Duodenal mucosa (tissue), 2 donors: ENCODE data around the gene PGAP3.
A peak's percentile ranks its signal among the peaks of the same experiment; 100 is the strongest.
"Not testable (repeated sequence)": the region's sequence is repeated elsewhere in the genome, so short reads cannot be mapped to it uniquely, and the experiment has no call there.

Experiments used
- H3K27ac ChIP-seq: one replicate; pipeline ENCODE4 v1.7.0; 2013; ENCODE audit warnings: low read depth, low read length
- H3K27me3 ChIP-seq, 2 donors: one replicate each; pipeline ENCODE4 v1.7.0; 2013; ENCODE audit warnings: low read length in 2 of 2, control low read depth in 1 of 2; ENCODE audit not compliant: insufficient read depth in 2 of 2, control insufficient read depth in 1 of 2
- H3K36me3 ChIP-seq, 2 donors: one replicate each; pipeline ENCODE4 v1.7.0; 2013; ENCODE audit warnings: low read length in 2 of 2, control low read depth in 1 of 2; ENCODE audit not compliant: insufficient read depth in 2 of 2, control insufficient read depth in 1 of 2
- H3K4me1 ChIP-seq, 2 donors: one replicate each; pipeline ENCODE4 v1.7.0; 2013; ENCODE audit warnings: low read length in 2 of 2, control low read depth in 1 of 2; ENCODE audit not compliant: insufficient read depth in 2 of 2, control insufficient read depth in 1 of 2
- H3K4me3 ChIP-seq, 2 donors: one replicate each; pipeline ENCODE4 v1.7.0; 2013; ENCODE audit warnings: low read length in 2 of 2, low read depth in 1 of 2
- H3K9ac ChIP-seq, 2 donors: one replicate each; pipeline ENCODE4 v1.7.0; 2013; ENCODE audit warnings: low read length in 2 of 2, low read depth in 1 of 2
- H3K9me3 ChIP-seq, 2 donors: one replicate each; pipeline ENCODE4 v1.7.0; 2013; ENCODE audit warnings: low read length in 2 of 2, control low read depth in 1 of 2; ENCODE audit not compliant: control insufficient read depth in 1 of 2

PGAP3 gene

GRCh38 chr17:39715375-39716072 is 27.7 kb upstream of the PGAP3 start:
- H3K9ac ChIP-seq = no peak overlapping the region
- no peak overlapping the region for H3K27ac ChIP-seq
- peaks cover 42 to 80% of the 10 kb centered on the region in 2 donors for H3K36me3 ChIP-seq
- peaks cover 5 to 11% of the 10 kb centered on the region in 2 donors for H3K4me1 ChIP-seq
- no peaks in the 10 kb centered on the region for H3K9me3 ChIP-seq
- H3K27me3 ChIP-seq = no peaks in the 10 kb centered on the region
- H3K4me3 ChIP-seq = no peak overlapping the region

DNA sequence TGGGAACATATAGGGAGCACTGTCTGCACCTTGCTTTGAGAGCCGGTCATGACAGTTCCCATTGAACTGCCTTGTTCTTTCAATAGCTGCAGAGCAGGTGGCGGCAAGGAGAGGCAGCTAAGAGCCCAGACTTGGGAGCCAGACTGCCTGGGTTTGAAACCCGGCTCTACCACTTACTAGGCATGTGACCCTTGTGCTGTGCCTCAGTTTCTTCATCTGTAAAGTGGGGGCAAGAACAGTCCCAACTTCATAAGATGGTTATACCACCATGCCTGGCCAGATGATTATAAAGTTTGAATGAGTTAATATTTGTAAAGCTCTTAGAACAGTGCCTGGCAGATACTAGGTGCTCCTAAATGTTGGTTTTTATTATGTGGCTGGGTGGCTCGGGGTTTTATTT is 26.4 kb upstream of the PGAP3 start:
- Histone ChIP-seq H3K27me3 (no peaks in the 10 kb centered on the region), H3K27ac (no peak overlapping the region), H3K4me1 (peaks cover 5 to 11% of the 10 kb centered on the region in 2 donors), H3K9me3 (no peaks in the 10 kb centered on the region), H3K36me3 (peaks cover 39 to 80% of the 10 kb centered on the region in 2 donors), H3K4me3 (no peak overlapping the region), H3K9ac (no peak overlapping the region)

- Histone ChIP-seq H3K4me3 (no peak overlapping the region), H3K9ac (no peak overlapping the region), H3K36me3 (peaks cover 53 to 85% of the 10 kb centered on the region in 2 donors), H3K4me1 (peaks cover 11 to 18% of the 10 kb centered on the region in 2 donors), H3K27ac (no peak overlapping the region), H3K27me3 (no peaks in the 10 kb centered on the region), H3K9me3 (no peaks in the 10 kb centered on the region)
These were observed 24.0 kb upstream of the PGAP3 start for GRCh38 chr17:39711851-39712250.

GRCh38 chr17:39711071-39711470 is 23.2 kb upstream of the PGAP3 start:
- peaks cover 17 to 19% of the 10 kb centered on the region in 2 donors for H3K4me1 ChIP-seq

DNA sequence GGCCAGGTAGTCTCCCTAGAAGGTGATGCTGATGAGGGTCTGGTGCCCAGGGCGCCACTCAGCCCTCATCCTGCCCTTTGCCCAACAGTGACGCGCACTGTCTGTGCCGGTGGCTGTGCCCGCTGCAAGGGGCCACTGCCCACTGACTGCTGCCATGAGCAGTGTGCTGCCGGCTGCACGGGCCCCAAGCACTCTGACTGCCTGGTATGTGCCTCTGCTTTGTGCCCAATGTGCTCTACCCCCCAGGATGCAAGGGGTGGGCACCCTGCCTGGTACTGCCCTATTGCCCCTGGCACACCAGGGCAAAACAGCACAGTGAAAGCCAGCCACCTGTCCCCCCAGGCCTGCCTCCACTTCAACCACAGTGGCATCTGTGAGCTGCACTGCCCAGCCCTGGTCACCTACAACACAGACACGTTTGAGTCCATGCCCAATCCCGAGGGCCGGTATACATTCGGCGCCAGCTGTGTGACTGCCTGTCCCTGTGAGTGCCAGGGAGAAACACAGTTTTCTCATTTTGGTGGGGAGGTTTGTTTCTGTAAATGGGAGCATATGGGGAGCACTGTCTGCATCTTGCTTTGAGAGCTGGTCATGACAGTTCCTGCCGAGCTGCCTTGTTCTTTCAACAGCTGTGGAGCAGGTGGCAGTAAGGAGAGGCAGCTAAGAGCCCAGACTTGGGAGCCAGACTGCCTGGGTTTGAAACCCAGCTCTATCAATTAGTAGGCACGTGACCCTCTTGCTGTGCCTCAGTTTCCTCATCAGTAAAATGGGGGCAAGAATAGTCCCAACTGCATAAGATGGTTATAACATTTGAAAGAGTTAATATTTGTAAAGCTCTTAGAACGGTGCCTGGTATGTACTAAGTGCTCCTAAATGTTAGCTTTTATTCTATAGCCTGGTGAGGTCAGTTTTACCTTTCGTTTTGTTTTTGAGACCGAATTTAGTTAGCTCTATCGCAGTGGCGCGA is 22.4 kb upstream of the PGAP3 start:
- no peak overlapping the region for H3K4me3 ChIP-seq
- peaks cover 21 to 23% of the 10 kb centered on the region in 2 donors for H3K4me1 ChIP-seq
- H3K9ac ChIP-seq = no peak overlapping the region
- no peaks in the 10 kb centered on the region for H3K9me3 ChIP-seq
- H3K36me3 ChIP-seq = peaks cover 41 to 70% of the 10 kb centered on the region in 2 donors
- no peaks in the 10 kb centered on the region for H3K27me3 ChIP-seq
- no peak overlapping the region for H3K27ac ChIP-seq

More at GRCh38 chr17:39711071-39711470, 23.2 kb upstream of the PGAP3 start:
- not testable (repeated sequence) for H3K27ac ChIP-seq, H3K9ac ChIP-seq, H3K27me3 ChIP-seq, H3K9me3 ChIP-seq, H3K4me3 ChIP-seq
- peaks cover 49 to 78% of the 10 kb centered on the region in 2 donors for H3K36me3 ChIP-seq

- no peaks in the 10 kb centered on the region for H3K27me3 ChIP-seq
- no peak overlapping the region for H3K4me3 ChIP-seq
- H3K4me1 ChIP-seq = peaks cover 29 to 31% of the 10 kb centered on the region in 2 donors
- no peaks in the 10 kb centered on the region for H3K9me3 ChIP-seq
- no peak overlapping the region for H3K9ac ChIP-seq
- H3K36me3 ChIP-seq = peaks cover 38 to 65% of the 10 kb centered on the region in 2 donors
- H3K27ac ChIP-seq = no peak overlapping the region
These were observed 21.6 kb upstream of the PGAP3 start for GRCh38 chr17:39709319-39709997.

GRCh38 chr17:39706921-39707337 is 19.1 kb upstream of the PGAP3 start:
- Histone ChIP-seq H3K4me3 (peak overlapping the region in 1 of 2 donors; percentile 50), H3K36me3 (peaks cover 31 to 47% of the 10 kb centered on the region in 2 donors), H3K27ac (peak overlapping the region; percentile 70), H3K9ac (peak overlapping the region; percentile 33 to 41), H3K4me1 (peaks cover 52 to 55% of the 10 kb centered on the region in 2 donors), H3K27me3 (no peaks in the 10 kb centered on the region), H3K9me3 (no peaks in the 10 kb centered on the region)

- Histone ChIP-seq H3K36me3 (peaks cover 25 to 42% of the 10 kb centered on the region in 2 donors), H3K9me3 (no peaks in the 10 kb centered on the region), H3K27me3 (no peaks in the 10 kb centered on the region), H3K9ac (peak overlapping the region in 1 of 2 donors; percentile 41), H3K27ac (peak overlapping the region; percentile 88), H3K4me3 (peak overlapping the region; percentile 25 to 50), H3K4me1 (peaks cover 58% of the 10 kb centered on the region in 2 donors)
These were observed 18.5 kb upstream of the PGAP3 start for GRCh38 chr17:39706383-39706782.

DNA sequence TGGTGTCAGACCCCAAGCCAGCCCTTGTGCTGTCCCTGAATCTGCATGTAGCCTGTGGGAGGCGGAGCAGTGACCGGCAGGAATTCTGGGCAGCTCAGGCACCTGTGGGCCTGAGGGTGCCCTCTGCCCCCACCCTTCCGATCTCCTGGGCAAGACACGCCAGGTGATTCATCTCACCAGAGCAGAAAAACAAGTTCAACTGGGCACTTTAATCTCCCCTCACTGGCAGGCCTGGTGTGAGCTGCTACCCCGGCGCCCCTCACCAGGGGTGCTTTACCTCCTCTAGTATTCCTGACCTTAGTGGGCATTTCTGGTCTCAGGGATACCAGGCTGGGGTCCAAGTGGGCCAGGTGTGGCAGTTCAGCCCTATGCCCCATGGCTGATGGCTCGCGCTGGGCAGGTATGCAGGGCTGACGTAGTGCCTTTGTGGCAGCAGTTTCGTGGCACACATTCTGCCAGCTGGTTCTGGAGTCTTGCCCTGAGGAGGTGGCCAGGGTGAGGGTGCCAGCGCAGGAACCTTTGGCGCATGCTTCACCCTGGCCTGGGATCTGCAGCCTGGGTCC is 18.0 kb upstream of the PGAP3 start:
- peak overlapping the region; percentile 88 for H3K27ac ChIP-seq

More for the DNA sequence above, 18.0 kb upstream of the PGAP3 start:
- Histone ChIP-seq H3K36me3 (peaks cover 25 to 39% of the 10 kb centered on the region in 2 donors), H3K4me1 (peaks cover 58 to 61% of the 10 kb centered on the region in 2 donors), H3K4me3 (peak overlapping the region; percentile 25 to 58), H3K27me3 (no peaks in the 10 kb centered on the region), H3K9me3 (no peaks in the 10 kb centered on the region), H3K9ac (peak overlapping the region; percentile 49 to 77)
